Prostate gland (tissue), 2 donors: ENCODE measurements around the gene OR10J1. TPM values are rescaled to one million over a fixed set of nuclear protein-coding genes. Genes with fewer than 3 reads are reported as not detected.

Experiments used
- DNase-seq: peaks from one replicate; pipeline ENCODE4 v3.0.0-alpha.2; 2019; ENCODE audit warnings: low spot score
- H3K27ac ChIP-seq, 2 donors: fragments of 200-600 bp; sonication (generic); 2 replicates each; pipeline ENCODE4 v1.5.1; 2017 to 2019
- H3K27me3 ChIP-seq: fragments of 200-600 bp; sonication (generic); replicated peaks from 2 replicates; pipeline ENCODE4 v1.5.1; 2019; ENCODE audit not compliant: insufficient read depth
- H3K36me3 ChIP-seq, 2 donors: fragments of 200-600 bp; sonication (generic); 1 replicate in 1 of 2; 2 replicates in 1 of 2; pipeline versions ENCODE4 v1.5.1 to v1.8.1; 2017 to 2019
- H3K4me1 ChIP-seq: fragments of 200-600 bp; sonication (generic); replicated peaks from 2 replicates; pipeline ENCODE4 v1.5.1; 2019
- H3K4me3 ChIP-seq, 2 donors: fragments of 200-600 bp; sonication (generic); 2 replicates each; pipeline ENCODE4 v1.5.1; 2017 to 2019
- H3K9me3 ChIP-seq: fragments of 200-600 bp; sonication (generic); 2 replicates; pipeline ENCODE4 v1.5.1; 2017
- CTCF ChIP-seq, 4 experiments: fragments of 200-600 bp in 2 of 4; fragments of 450-650 bp in 2 of 4; sonication (generic) in 2 of 4; IDR thresholded peaks; 1 replicate in 3 of 4; 2 replicates in 1 of 4; pipeline ENCODE4 v1.5.1; 2016 to 2019; ENCODE audit warnings: antibody characterized with exemption in 4 of 4, mild to moderate bottlenecking in 2 of 4, moderate library complexity in 2 of 4
- POLR2A ChIP-seq: fragments of 450-650 bp; IDR thresholded peaks from one replicate; pipeline ENCODE4 v1.6.1; 2016; ENCODE audit warnings: antibody characterized with exemption, mild to moderate bottlenecking
- POLR2AphosphoS5 ChIP-seq: sonication (generic); formaldehyde crosslinking; IDR thresholded peaks from one replicate; pipeline ENCODE4 v1.6.1; 2017; ENCODE audit warnings: antibody characterized with exemption
- WGBS: methylation state at CpG from one replicate; pipeline ENCODE4 v1.1.5; 2018; 5-methylcytosine and 5-hydroxymethylcytosine counted together
- intact Hi-C: fragments of 100-400 bp; cut with DNase I; formaldehyde crosslinking; loops from one replicate; pipeline ENCODE4 v1.14.2; 2022
- total RNA-seq, 2 donors: library from RNA; depleted of rRNA; stranded (reverse); fragments of >200 nt; gene quantifications; one replicate each; pipeline ENCODE4 v1.1.0, GENCODE V29; 2016

The OR10J1 gene
- total RNA-seq, result not detected

DNA sequence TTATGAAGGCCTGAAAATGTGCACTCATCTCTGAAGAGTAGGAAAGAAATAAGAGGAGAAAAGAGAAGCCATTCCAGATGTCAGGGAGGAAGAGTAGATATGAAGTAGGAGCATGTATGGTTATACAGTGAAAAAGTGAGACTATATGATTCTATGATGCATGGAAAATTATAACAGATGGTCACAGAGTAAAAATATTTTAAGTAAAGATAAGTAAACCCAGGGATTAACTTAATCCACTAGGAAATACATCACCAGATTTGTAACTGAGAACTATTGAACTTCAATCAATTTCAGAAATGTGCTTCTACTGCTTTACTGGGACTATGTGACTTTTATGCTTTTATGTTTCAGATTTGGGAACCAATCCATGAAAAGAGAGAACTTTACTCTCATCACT, at the start of gene OR10J1:
Gene OR10J1, plus strand, starts transcription at position 301 of the 400 bp plus-strand sequence. Its CDS starts 70 bp downstream, at position 371.
- TF ChIP-seq POLR2A (no peak), POLR2AphosphoS5 (no peak), CTCF (IDR thresholded peaks at IDR 0.05) (no peak)
- H3K4me1 ChIP-seq, result no peaks in the 10 kb centered on the region
- no peak within 1 kb of the TSS for H3K4me3 ChIP-seq
- intact Hi-C loops, result no loop called here
- no peak within 1 kb of the TSS for H3K27ac ChIP-seq
- H3K9me3 ChIP-seq, result no peaks in the 10 kb centered on the region
- no peak for DNase-seq
- no peaks in the 10 kb centered on the region for H3K27me3 ChIP-seq
- no peaks in the 10 kb centered on the region for H3K36me3 ChIP-seq

DNA sequence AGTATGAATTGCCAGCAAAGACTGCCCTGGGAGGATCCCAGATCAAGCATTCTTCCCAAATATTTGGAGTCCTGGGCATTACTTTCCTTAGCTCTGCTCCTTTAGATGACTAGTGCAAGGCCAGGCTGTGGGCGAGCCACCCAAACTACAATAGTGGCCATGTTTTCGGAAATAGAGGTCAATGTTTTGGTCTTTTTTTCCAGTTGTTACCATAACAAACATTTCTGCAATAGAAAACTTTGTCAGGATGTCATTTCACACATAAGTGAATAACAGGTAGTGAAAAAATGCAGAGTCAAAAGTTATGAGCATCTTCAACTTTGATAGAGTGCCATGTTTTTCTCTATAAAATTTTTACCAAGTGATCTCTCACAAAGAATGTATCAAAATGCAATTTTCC, 32.7 kb upstream of the OR10J1 start:
- Histone ChIP-seq H3K27ac (no peak overlapping the region), H3K9me3 (no peaks in the 10 kb centered on the region), H3K4me1 (no peaks in the 10 kb centered on the region), H3K27me3 (no peaks in the 10 kb centered on the region), H3K4me3 (no peak overlapping the region), H3K36me3 (no peaks in the 10 kb centered on the region)
- DNase-seq, result no peak
- 84% methylated on average over 2 of the region's 2 CpGs for WGBS
- intact Hi-C loops, result no loop called here
- no peak for TF ChIP-seq POLR2AphosphoS5
- TF ChIP-seq POLR2A, result no peak
- TF ChIP-seq CTCF (IDR thresholded peaks at IDR 0.05), result no peak

DNA sequence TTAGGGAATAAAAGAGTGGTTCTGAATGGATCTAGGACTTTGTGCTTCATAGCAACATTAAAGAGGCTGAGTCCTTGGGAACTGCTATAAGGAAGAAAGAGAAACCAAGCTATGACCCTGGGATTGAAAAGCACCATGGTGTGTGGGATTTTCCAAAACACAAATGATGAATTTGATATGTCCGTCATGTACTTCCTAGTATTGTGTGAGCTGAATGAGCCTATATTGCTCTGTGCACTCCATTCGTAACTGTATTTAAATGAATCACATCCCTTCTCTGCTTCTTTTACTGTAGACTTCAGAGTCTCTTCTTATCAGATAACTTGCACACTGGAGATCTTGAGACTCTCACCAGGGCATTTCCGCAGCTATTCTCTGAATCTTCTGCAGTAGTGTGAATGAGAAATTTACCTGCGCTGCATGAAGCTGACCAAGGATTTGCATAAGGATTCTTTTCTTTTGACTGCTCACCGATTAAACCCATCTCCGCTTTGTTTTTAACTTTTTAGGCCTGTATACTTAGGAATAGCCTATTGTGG, 30.6 kb upstream of the OR10J1 start:
- Histone ChIP-seq H3K36me3 (no peaks in the 10 kb centered on the region), H3K27me3 (no peaks in the 10 kb centered on the region), H3K4me3 (no peak overlapping the region), H3K27ac (no peak overlapping the region), H3K4me1 (no peaks in the 10 kb centered on the region), H3K9me3 (no peaks in the 10 kb centered on the region)
- TF ChIP-seq CTCF (IDR thresholded peaks at IDR 0.05) (no peak), POLR2A (no peak), POLR2AphosphoS5 (no peak)
- DNase-seq, result no peak
- WGBS, result 78% methylated on average over 6 of the region's 6 CpGs
- intact Hi-C loops, result no loop called here

GRCh38 chr1:159421821-159422220, 17.7 kb upstream of the OR10J1 start:
- no peaks in the 10 kb centered on the region for H3K36me3 ChIP-seq
- no peak overlapping the region for H3K4me3 ChIP-seq
- no peak overlapping the region for H3K27ac ChIP-seq
- WGBS, result 80% methylated on average over 8 of the region's 8 CpGs
- no peak for DNase-seq
- H3K27me3 ChIP-seq, result no peaks in the 10 kb centered on the region
- intact Hi-C loops, result no loop called here
- H3K9me3 ChIP-seq, result no peaks in the 10 kb centered on the region
- no peak for TF ChIP-seq POLR2AphosphoS5
- no peak for TF ChIP-seq CTCF (IDR thresholded peaks at IDR 0.05)
- no peak for TF ChIP-seq POLR2A
- H3K4me1 ChIP-seq, result no peaks in the 10 kb centered on the region

DNA sequence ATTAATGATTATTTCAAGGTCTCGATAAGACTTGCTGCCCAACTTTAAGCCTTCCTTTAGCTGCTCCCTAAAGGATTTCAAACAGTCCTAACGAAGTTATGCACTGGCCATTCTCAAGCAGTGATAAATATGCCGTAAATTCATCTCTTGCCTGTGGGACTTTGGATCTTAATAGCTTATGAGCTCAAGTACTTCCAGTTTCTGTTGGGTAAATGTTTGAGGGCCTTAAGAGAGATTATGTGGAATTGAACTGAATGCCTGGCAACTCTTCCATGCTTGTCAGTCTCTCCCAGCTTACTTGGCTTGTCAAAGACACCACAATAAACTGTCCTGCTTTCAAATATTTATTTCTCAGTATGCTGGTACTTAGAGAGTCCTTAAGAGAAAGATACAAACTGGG, 11.0 kb upstream of the OR10J1 start:
- H3K4me3 ChIP-seq, result no peak overlapping the region
- no peaks in the 10 kb centered on the region for H3K9me3 ChIP-seq
- no peaks in the 10 kb centered on the region for H3K27me3 ChIP-seq
- H3K27ac ChIP-seq, result no peak overlapping the region
- 58% methylated on average over 3 of the region's 3 CpGs for WGBS
- H3K4me1 ChIP-seq, result no peaks in the 10 kb centered on the region
- TF ChIP-seq CTCF (IDR thresholded peaks at IDR 0.05) (no peak), POLR2A (no peak), POLR2AphosphoS5 (no peak)
- no peaks in the 10 kb centered on the region for H3K36me3 ChIP-seq
- no peak for DNase-seq
- intact Hi-C loops, result no loop called here
